Smooth muscle cell (in vitro differentiated cells): ENCODE measurements around the gene TSKU. TPM values are rescaled to one million over a fixed set of nuclear protein-coding genes. Genes with fewer than 3 reads are reported as not detected.

Experiments
- DNase-seq: peaks from one replicate; lab custom pipeline; 2025; ENCODE audit not compliant: unreplicated experiment; lab: John Stamatoyannopoulos, UW
- H2AFZ ChIP-seq: fragments of 200-600 bp; sonication (generic); 2 replicates; pipeline ENCODE4 v1.6.0; 2016; ENCODE audit warnings: antibody characterized with exemption, low read depth, mild to moderate bottlenecking
- H3F3A ChIP-seq: fragments of 200-600 bp; sonication (generic); 2 replicates; pipeline ENCODE4 v1.6.0; 2017; ENCODE audit warnings: antibody characterized with exemption, low read depth
- H3K27ac ChIP-seq: fragments of 200-600 bp; sonication (generic); 2 replicates; pipeline ENCODE4 v1.5.1; 2016; ENCODE audit warnings: low read depth, mild to moderate bottlenecking
- H3K27me3 ChIP-seq: fragments of 200-600 bp; sonication (generic); 2 replicates; pipeline ENCODE4 v1.6.1; 2016; ENCODE audit warnings: low read depth, mild to moderate bottlenecking
- H3K36me3 ChIP-seq: fragments of 200-600 bp; sonication (generic); 2 replicates; pipeline ENCODE4 v1.5.1; 2016; ENCODE audit warnings: low read depth
- H3K4me1 ChIP-seq: fragments of 200-600 bp; sonication (generic); 2 replicates; pipeline ENCODE4 v1.5.1; 2016; ENCODE audit warnings: low read depth
- H3K4me2 ChIP-seq: fragments of 200-600 bp; sonication (generic); 2 replicates; pipeline ENCODE4 v1.6.0; 2016; ENCODE audit warnings: mild to moderate bottlenecking
- H3K4me3 ChIP-seq: fragments of 200-600 bp; sonication (generic); 2 replicates; pipeline ENCODE4 v1.5.1; 2016; ENCODE audit warnings: mild to moderate bottlenecking
- H3K79me2 ChIP-seq: fragments of 200-600 bp; sonication (generic); 2 replicates; pipeline ENCODE4 v1.6.0; 2016; ENCODE audit warnings: low read depth, mild to moderate bottlenecking
- H3K9ac ChIP-seq: fragments of 200-600 bp; sonication (generic); 2 replicates; pipeline ENCODE4 v1.6.0; 2016; ENCODE audit warnings: low read depth
- H3K9me3 ChIP-seq: fragments of 200-600 bp; sonication (generic); replicated peaks from 2 replicates; pipeline ENCODE4 v1.5.1; 2016; ENCODE audit warnings: low read depth
- H4K20me1 ChIP-seq: fragments of 200-600 bp; sonication (generic); 2 replicates; pipeline ENCODE4 v1.6.0; 2016; ENCODE audit warnings: low read depth
- CTCF ChIP-seq: fragments of 200-600 bp; sonication (generic); IDR thresholded peaks from 2 replicates; pipeline ENCODE4 v1.5.1; 2017; ENCODE audit warnings: borderline replicate concordance, mild to moderate bottlenecking, antibody characterized with exemption; ENCODE audit not compliant: insufficient read depth, poor library complexity, severe bottlenecking
- WGBS: methylation state at CpG from one replicate; pipeline ENCODE4 v1.1.7; 2016; ENCODE audit warnings: low lambda C conversion rate; 5-methylcytosine and 5-hydroxymethylcytosine counted together
- polyA plus RNA-seq: library from polyadenylated mRNA; unstranded; fragments of >200 nt; fragmentation: Nextera tagmentation; extraction: Ambion mirVana; gene quantifications from 2 replicates; pipeline ENCODE4 v1.2.1, GENCODE V29; 2016
- total RNA-seq: library from RNA; depleted of rRNA; stranded (reverse); fragments of >200 nt; gene quantifications from 2 replicates; pipeline ENCODE4 v1.2.3, GENCODE V29; 2014

The TSKU gene
- total and polyA plus RNA-seq, 2 experiments from 2014 or later, result 75.2 to 144 TPM

- no peak overlapping the region for H3K4me3 ChIP-seq
- H3K27me3 ChIP-seq, result no peaks in the 10 kb centered on the region
- DNase-seq, result no peak
- H3K9me3 ChIP-seq, result no peaks in the 10 kb centered on the region
- H4K20me1 ChIP-seq, result no peaks in the 10 kb centered on the region
- H3K4me1 ChIP-seq, result peaks cover 20% of the 10 kb centered on the region
- H3K79me2 ChIP-seq, result no peaks in the 10 kb centered on the region
- no peak overlapping the region for H3K4me2 ChIP-seq
- 82% methylated on average over 5 of the region's 5 CpGs for WGBS
- no peak overlapping the region for H3K27ac ChIP-seq
- no peak for TF ChIP-seq CTCF
- H3F3A ChIP-seq, result peaks cover 4% of the 10 kb centered on the region
- no peaks in the 10 kb centered on the region for H3K36me3 ChIP-seq
- no peak overlapping the region for H3K9ac ChIP-seq
- H2AFZ ChIP-seq, result no peak overlapping the region
Measured at GRCh38 chr11:76765863-76766350, 17.2 kb upstream of the TSKU start.

GRCh38 chr11:76766521-76766920 is 16.6 kb upstream of the TSKU start:
- DNase-seq, result no peak
- Histone ChIP-seq H3K9ac (no peak overlapping the region), H3K4me3 (no peak overlapping the region), H3K79me2 (no peaks in the 10 kb centered on the region), H3K27ac (no peak overlapping the region), H4K20me1 (no peaks in the 10 kb centered on the region), H3K27me3 (no peaks in the 10 kb centered on the region), H3K4me2 (peak overlapping the region; percentile 2), H3K4me1 (peaks cover 26% of the 10 kb centered on the region), H3F3A (peaks cover 7% of the 10 kb centered on the region), H2AFZ (no peak overlapping the region), H3K9me3 (no peaks in the 10 kb centered on the region), H3K36me3 (no peaks in the 10 kb centered on the region)
- 79% methylated on average over 6 of the region's 6 CpGs for WGBS
- no peak for TF ChIP-seq CTCF

GRCh38 chr11:76767659-76768058 is 15.5 kb upstream of the TSKU start:
- no peaks in the 10 kb centered on the region for H3K27me3 ChIP-seq
- no peak for DNase-seq
- H3K9ac ChIP-seq, result no peak overlapping the region
- no peak for TF ChIP-seq CTCF
- no peaks in the 10 kb centered on the region for H3K36me3 ChIP-seq
- H2AFZ ChIP-seq, result no peak overlapping the region
- no peaks in the 10 kb centered on the region for H3K9me3 ChIP-seq
- H4K20me1 ChIP-seq, result no peaks in the 10 kb centered on the region
- H3K27ac ChIP-seq, result peak overlapping the region; percentile 85
- H3K4me2 ChIP-seq, result peak overlapping the region; percentile 80
- H3K4me1 ChIP-seq, result peaks cover 34% of the 10 kb centered on the region
- peaks cover 7% of the 10 kb centered on the region for H3F3A ChIP-seq
- 73% methylated on average over 5 of the region's 5 CpGs for WGBS
- H3K79me2 ChIP-seq, result no peaks in the 10 kb centered on the region
- H3K4me3 ChIP-seq, result no peak overlapping the region
